Transverse colon (tissue), 4 donors: ENCODE data around the gene MDM2. TPM values are rescaled to one million over a fixed set of nuclear protein-coding genes. Genes with fewer than 3 reads are reported as not detected.

Experiments
- DNase-seq: peaks from one replicate; pipeline ENCODE4 v3.0.0-alpha.2; 2019
- H3K27ac ChIP-seq, 4 donors: fragments of 200-600 bp; sonication (generic); 2 replicates each; pipeline ENCODE4 v1.5.1; 2016 to 2018; ENCODE audit warnings: inconsistent platforms in 4 of 4
- H3K27me3 ChIP-seq: fragments of 200-600 bp; sonication (generic); 2 replicates; pipeline ENCODE4 v1.5.1; 2017; ENCODE audit warnings: inconsistent platforms
- H3K36me3 ChIP-seq, 4 donors: fragments of 200-600 bp; sonication (generic); 2 replicates each; pipeline ENCODE4 v1.5.1; 2017 to 2019; ENCODE audit warnings: inconsistent platforms in 4 of 4
- H3K4me1 ChIP-seq, 4 donors: fragments of 200-600 bp; sonication (generic); 2 replicates each; pipeline ENCODE4 v1.5.1; 2017 to 2020; ENCODE audit warnings: inconsistent platforms in 4 of 4
- H3K4me3 ChIP-seq, 4 donors: fragments of 200-600 bp; sonication (generic); 1 replicate in 1 of 4; 2 replicates in 3 of 4; pipeline versions ENCODE4 v1.5.1 to v1.6.1; 2017 to 2019; ENCODE audit warnings: inconsistent platforms in 4 of 4
- H3K9me3 ChIP-seq, 2 donors: fragments of 200-600 bp; sonication (generic); 2 replicates each; pipeline ENCODE4 v1.5.1; 2017 to 2019; ENCODE audit warnings: inconsistent platforms in 2 of 2
- EP300 ChIP-seq: sonication (generic); formaldehyde crosslinking; IDR thresholded peaks from one replicate; pipeline ENCODE4 v1.6.1; 2017; ENCODE audit warnings: antibody characterized with exemption, low read depth
- POLR2A ChIP-seq: fragments of 450-650 bp; IDR thresholded peaks from one replicate; pipeline ENCODE4 v1.6.1; 2016; ENCODE audit warnings: antibody characterized with exemption, mild to moderate bottlenecking, moderate library complexity
- POLR2AphosphoS5 ChIP-seq, 3 donors: sonication (generic); formaldehyde crosslinking; IDR thresholded peaks; one replicate each; pipeline ENCODE4 v1.6.1; 2016; ENCODE audit warnings: antibody characterized with exemption in 3 of 3
- WGBS, 2 donors: methylation state at CpG; one replicate each; pipeline ENCODE4 v1.1.5; 2018; ENCODE audit warnings: low coverage in 1 of 2; 5-methylcytosine and 5-hydroxymethylcytosine counted together
- in situ Hi-C, 4 donors: fragments of 200-750 bp; cut with MboI; loops; one replicate each; pipeline versions ENCODE4 v1.15.0 to v1.15.1; 2017; ENCODE audit warnings: low sequenced_read_pairs in 3 of 4, low pct_ligation_motif_present in 1 of 4, low pct_unique_long_range_greater_than_20kb in 1 of 4
- intact Hi-C: fragments of 100-400 bp; cut with DNase I; formaldehyde crosslinking; loops from one replicate; pipeline ENCODE4 v1.15.1; 2023; ENCODE audit warnings: low total_unique reads
- total RNA-seq, 4 donors: library from RNA; depleted of rRNA; stranded (reverse); fragments of >200 nt; gene quantifications; one replicate each; pipeline ENCODE4 v1.1.0, GENCODE V29; 2016
- TF ChIP-seq, protein P1 (sequence below), 5 experiments: fragments of 200-600 bp in 3 of 5; fragments of 450-650 bp in 2 of 5; sonication (generic) in 3 of 5; IDR thresholded peaks; 1 replicate in 2 of 5; 2 replicates in 3 of 5; pipeline ENCODE4 v1.5.1; 2016 to 2017; ENCODE audit warnings: antibody characterized with exemption in 5 of 5, inconsistent platforms in 3 of 5, mild to moderate bottlenecking in 2 of 5, moderate library complexity in 1 of 5

MDM2 gene
- total RNA-seq, 4 donors from 2014 or later = 45.7 to 291 (median 220) TPM

DNA sequence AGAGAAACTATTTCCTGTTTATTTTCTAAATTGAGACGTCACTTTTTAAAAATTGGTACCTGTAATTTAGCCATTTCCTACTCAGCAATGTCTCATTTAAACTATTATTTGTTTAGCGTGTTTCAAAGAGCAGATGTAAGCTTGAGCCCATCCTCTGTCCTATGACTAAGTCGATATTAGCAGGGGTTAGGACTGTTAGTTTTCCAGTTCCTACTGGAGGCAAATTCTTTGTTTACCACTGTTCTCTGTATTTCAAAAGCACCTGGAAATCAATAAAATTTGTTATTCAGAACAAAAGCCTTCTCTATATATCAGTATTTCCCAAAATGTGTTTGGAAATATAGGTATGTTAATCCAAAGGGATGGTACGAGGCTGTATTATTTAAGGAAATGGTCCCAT is 42.4 kb downstream of the MDM2 start:
- intact Hi-C loops = no loop called here
- 57 to 69% methylated on average over 4 of the region's 4 CpGs for WGBS, 2 donors
- H3K4me1 ChIP-seq = no peaks in the 10 kb centered on the region

DNA sequence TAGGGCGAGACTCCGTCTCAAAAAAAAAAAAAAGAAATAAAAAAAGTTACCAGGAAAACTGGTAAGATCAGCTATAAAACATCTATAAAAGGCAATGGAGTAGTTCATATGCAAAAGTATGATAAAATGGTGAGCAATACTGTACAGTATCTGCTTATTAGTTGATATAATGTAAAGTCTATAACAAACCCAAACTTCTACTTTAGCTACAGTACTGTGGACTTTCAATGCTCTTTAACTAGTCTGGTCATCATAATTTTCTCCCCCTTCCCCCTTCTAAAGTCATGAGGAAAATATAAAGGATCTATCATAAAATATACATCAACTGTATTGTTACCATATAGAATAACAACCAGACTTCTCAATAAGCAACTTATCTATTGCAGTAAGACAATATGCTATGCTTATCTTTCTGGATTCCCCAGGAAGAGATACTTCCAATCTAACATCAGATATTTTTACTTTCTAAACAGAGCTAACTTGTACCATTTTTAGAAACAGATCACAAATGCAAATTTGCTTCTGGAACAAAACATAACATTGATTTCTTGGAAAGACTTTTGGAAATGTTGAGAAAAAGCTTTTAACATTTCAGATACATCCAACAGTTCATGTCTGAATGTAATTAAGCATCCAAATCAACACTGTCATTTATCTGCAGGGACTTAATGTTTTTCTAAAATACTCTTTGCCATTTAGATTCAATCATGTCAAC is 43.8 kb downstream of the MDM2 start:
- H3K4me1 ChIP-seq = no peaks in the 10 kb centered on the region
- H3K27ac ChIP-seq = no peak overlapping the region
- no peaks in the 10 kb centered on the region for H3K9me3 ChIP-seq
- no peak overlapping the region for H3K4me3 ChIP-seq
- DNase-seq = no peak
- TF ChIP-seq POLR2A (no peak), EP300 (no peak), POLR2AphosphoS5 (IDR thresholded peaks at IDR 0.05) (no peak)
- TF ChIP-seq, protein P1, sequence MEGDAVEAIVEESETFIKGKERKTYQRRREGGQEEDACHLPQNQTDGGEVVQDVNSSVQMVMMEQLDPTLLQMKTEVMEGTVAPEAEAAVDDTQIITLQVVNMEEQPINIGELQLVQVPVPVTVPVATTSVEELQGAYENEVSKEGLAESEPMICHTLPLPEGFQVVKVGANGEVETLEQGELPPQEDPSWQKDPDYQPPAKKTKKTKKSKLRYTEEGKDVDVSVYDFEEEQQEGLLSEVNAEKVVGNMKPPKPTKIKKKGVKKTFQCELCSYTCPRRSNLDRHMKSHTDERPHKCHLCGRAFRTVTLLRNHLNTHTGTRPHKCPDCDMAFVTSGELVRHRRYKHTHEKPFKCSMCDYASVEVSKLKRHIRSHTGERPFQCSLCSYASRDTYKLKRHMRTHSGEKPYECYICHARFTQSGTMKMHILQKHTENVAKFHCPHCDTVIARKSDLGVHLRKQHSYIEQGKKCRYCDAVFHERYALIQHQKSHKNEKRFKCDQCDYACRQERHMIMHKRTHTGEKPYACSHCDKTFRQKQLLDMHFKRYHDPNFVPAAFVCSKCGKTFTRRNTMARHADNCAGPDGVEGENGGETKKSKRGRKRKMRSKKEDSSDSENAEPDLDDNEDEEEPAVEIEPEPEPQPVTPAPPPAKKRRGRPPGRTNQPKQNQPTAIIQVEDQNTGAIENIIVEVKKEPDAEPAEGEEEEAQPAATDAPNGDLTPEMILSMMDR (IDR thresholded peaks at IDR 0.05) = no peak
- in situ Hi-C loops (loop anchor here in 1 of 4 donors (25.0 kb wide), 2 partner anchors 211 to 411 kb away; no protein-coding TSS in a partner anchor), intact Hi-C loops (no loop called here)
- H3K36me3 ChIP-seq = peaks cover 0 to 10% (median 0%) of the 10 kb centered on the region in 4 donors
- 85 to 88% methylated on average over 2 of the region's 2 CpGs for WGBS, 2 donors
- H3K27me3 ChIP-seq = no peaks in the 10 kb centered on the region

More for the DNA sequence above, 42.4 kb downstream of the MDM2 start:
- Histone ChIP-seq H3K27ac (no peak overlapping the region), H3K27me3 (no peaks in the 10 kb centered on the region), H3K36me3 (no peaks in the 10 kb centered on the region), H3K9me3 (no peaks in the 10 kb centered on the region), H3K4me3 (no peak overlapping the region)
- DNase-seq = no peak
- TF ChIP-seq, protein P1 (IDR thresholded peaks at IDR 0.05) = no peak
- TF ChIP-seq POLR2AphosphoS5 (IDR thresholded peaks at IDR 0.05) = no peak
- TF ChIP-seq POLR2A = no peak
- no peak for TF ChIP-seq EP300
- in situ Hi-C loops = loop anchor here in 1 of 4 donors (25.0 kb wide), 2 partner anchors 212 to 412 kb away; no protein-coding TSS in a partner anchor

DNA sequence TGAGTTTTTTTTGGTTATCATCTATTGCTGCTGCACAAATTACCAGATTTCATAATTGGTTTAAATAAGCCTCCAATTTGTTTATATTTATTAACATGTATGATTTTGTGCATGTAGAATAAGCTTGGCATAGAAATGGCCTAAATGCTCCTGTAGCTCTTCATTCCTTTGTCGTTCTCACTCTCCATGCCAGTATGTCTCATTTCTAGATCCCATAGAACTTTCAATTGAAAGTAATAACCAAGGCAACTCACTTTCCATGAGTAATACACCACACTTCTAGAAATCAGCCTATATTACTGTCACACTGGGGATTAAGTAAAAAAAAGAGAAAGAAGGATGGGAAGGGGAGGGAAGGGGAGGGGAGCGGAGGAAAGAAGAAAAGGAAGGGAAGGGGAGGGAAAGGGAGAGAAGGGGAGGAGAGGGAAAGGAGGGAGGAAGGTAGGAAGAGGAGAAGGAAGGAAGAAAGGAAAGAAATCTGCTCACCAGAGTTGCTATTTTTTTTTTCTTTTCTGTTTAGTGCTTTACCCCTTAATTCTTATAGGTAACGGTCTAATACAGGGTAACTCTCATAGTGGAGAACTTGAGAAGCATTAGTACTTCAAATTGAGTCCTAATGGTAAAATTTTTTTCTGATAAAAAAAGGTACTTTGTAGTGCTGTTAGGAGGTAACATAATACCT is 45.6 kb downstream of the MDM2 start:
- Histone ChIP-seq H3K9me3 (no peaks in the 10 kb centered on the region), H3K4me1 (no peaks in the 10 kb centered on the region), H3K27me3 (no peaks in the 10 kb centered on the region), H3K27ac (no peak overlapping the region), H3K36me3 (peaks cover 0 to 21% (median 4%) of the 10 kb centered on the region in 4 donors), H3K4me3 (no peak overlapping the region)
- WGBS, 2 donors = 82 to 89% methylated on average over 3 of the region's 3 CpGs
- TF ChIP-seq POLR2A (no peak), POLR2AphosphoS5 (IDR thresholded peaks at IDR 0.05) (no peak), EP300 (no peak)
- TF ChIP-seq, protein P1 (IDR thresholded peaks at IDR 0.05) = no peak
- no peak for DNase-seq
- in situ Hi-C loops = loop anchor here in 1 of 4 donors (25.0 kb wide), 2 partner anchors 209 to 409 kb away; no protein-coding TSS in a partner anchor
- intact Hi-C loops = no loop called here

DNA sequence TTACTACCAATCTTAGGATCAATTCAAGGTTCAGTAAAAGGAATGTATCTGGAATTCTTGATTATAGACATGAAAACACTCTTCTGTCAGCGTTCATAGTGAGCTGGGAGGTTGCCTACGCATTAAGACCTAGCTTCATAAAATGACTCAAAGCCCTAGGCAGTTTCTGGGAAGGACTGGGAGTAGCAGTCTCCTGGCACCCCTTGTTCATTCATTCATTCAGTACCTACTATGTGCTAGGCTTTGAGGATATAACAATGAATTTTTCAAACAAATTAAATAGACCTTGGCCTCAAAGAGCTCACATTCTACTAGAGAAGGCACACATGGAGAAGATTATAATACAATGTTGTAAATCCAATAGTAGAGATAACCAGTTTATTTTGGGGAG is 46.1 kb downstream of the MDM2 start:
- TF ChIP-seq, protein P1 (IDR thresholded peaks at IDR 0.05) = no peak
- TF ChIP-seq POLR2A (no peak), POLR2AphosphoS5 (IDR thresholded peaks at IDR 0.05) (no peak), EP300 (no peak)
- DNase-seq = no peak
- Histone ChIP-seq H3K27ac (no peak overlapping the region), H3K4me1 (no peaks in the 10 kb centered on the region), H3K9me3 (no peaks in the 10 kb centered on the region), H3K27me3 (no peaks in the 10 kb centered on the region), H3K36me3 (peaks cover 0 to 26% (median 6%) of the 10 kb centered on the region in 4 donors), H3K4me3 (no peak overlapping the region)
- intact Hi-C loops (no loop called here), in situ Hi-C loops (loop anchor here in 1 of 4 donors (25.0 kb wide), 2 partner anchors 208 to 408 kb away; no protein-coding TSS in a partner anchor)
- 80 to 86% methylated on average over 1 to 2 of the region's 2 CpGs for WGBS, 2 donors
